Parathyroid adenoma (tissue), 2 donors: ENCODE measurements around the gene KRTDAP.

Experiments
- H2AFZ ChIP-seq: fragments of 300-600 bp; sonication (generic); one replicate; pipeline ENCODE4 v1.7.0; 2017; ENCODE audit warnings: antibody characterized with exemption, mild to moderate bottlenecking
- H3K27ac ChIP-seq: fragments of 300-600 bp; sonication (generic); one replicate; pipeline ENCODE4 v1.7.0; 2017
- H3K27me3 ChIP-seq: fragments of 300-600 bp; sonication (generic); one replicate; pipeline ENCODE4 v1.7.0; 2017; ENCODE audit warnings: low read length; ENCODE audit not compliant: control insufficient read depth, insufficient read depth
- H3K36me3 ChIP-seq: fragments of 300-600 bp; sonication (generic); one replicate; pipeline ENCODE4 v1.7.0; 2017; ENCODE audit warnings: low read length; ENCODE audit not compliant: control insufficient read depth, insufficient read depth
- H3K4me1 ChIP-seq: fragments of 300-600 bp; sonication (generic); one replicate; pipeline ENCODE4 v1.7.0; 2017; ENCODE audit warnings: control low read depth
- H3K4me2 ChIP-seq: fragments of 300-600 bp; sonication (generic); one replicate; pipeline ENCODE4 v1.7.0; 2017; ENCODE audit warnings: low read length
- H3K4me3 ChIP-seq: fragments of 300-600 bp; sonication (generic); one replicate; pipeline ENCODE4 v1.7.0; 2017; ENCODE audit warnings: low read depth, low read length
- H3K79me2 ChIP-seq: fragments of 300-600 bp; sonication (generic); one replicate; pipeline ENCODE4 v1.7.0; 2017; ENCODE audit warnings: control low read depth
- H3K9ac ChIP-seq: fragments of 300-600 bp; sonication (generic); one replicate; pipeline ENCODE4 v1.7.0; 2017; ENCODE audit warnings: mild to moderate bottlenecking
- H3K9me3 ChIP-seq: fragments of 300-600 bp; sonication (generic); one replicate; pipeline ENCODE4 v1.7.0; 2017; ENCODE audit warnings: low read length; ENCODE audit not compliant: control insufficient read depth
- CTCF ChIP-seq: fragments of 300-600 bp; sonication (generic); IDR thresholded peaks from one replicate; pipeline ENCODE4 v1.7.0; 2017; ENCODE audit warnings: antibody characterized with exemption, mild to moderate bottlenecking
- donor health status: primary hyperparathyroidism.

Gene KRTDAP

GRCh38 chr19:35455616-35456201 is 34.6 kb downstream of the KRTDAP start:
- Histone ChIP-seq H2AFZ (no peak overlapping the region), H3K36me3 (no peaks in the 10 kb centered on the region), H3K9ac (no peak overlapping the region), H3K27ac (no peak overlapping the region), H3K9me3 (no peaks in the 10 kb centered on the region), H3K27me3 (no peaks in the 10 kb centered on the region), H3K4me2 (no peak overlapping the region), H3K4me1 (peaks cover 22% of the 10 kb centered on the region), H3K79me2 (no peaks in the 10 kb centered on the region), H3K4me3 (no peak overlapping the region)
- TF ChIP-seq CTCF, result no peak

GRCh38 chr19:35454663-35455062 is 35.6 kb downstream of the KRTDAP start:
- Histone ChIP-seq H3K79me2 (no peaks in the 10 kb centered on the region), H3K27me3 (no peaks in the 10 kb centered on the region), H3K9ac (no peak overlapping the region), H3K27ac (no peak overlapping the region), H2AFZ (peak overlapping the region; percentile 7), H3K36me3 (no peaks in the 10 kb centered on the region), H3K4me2 (no peak overlapping the region), H3K9me3 (no peaks in the 10 kb centered on the region), H3K4me1 (peaks cover 21% of the 10 kb centered on the region), H3K4me3 (no peak overlapping the region)
- no peak for TF ChIP-seq CTCF

GRCh38 chr19:35451338-35452096 is 38.7 kb downstream of the KRTDAP start:
- H3K4me2 ChIP-seq, result no peak overlapping the region
- H3K79me2 ChIP-seq, result no peaks in the 10 kb centered on the region
- H3K27ac ChIP-seq, result no peak overlapping the region
- no peak overlapping the region for H3K9ac ChIP-seq
- TF ChIP-seq CTCF, result no peak
- H3K27me3 ChIP-seq, result no peaks in the 10 kb centered on the region
- peaks cover 11% of the 10 kb centered on the region for H3K4me1 ChIP-seq
- H3K36me3 ChIP-seq, result no peaks in the 10 kb centered on the region
- H3K4me3 ChIP-seq, result no peak overlapping the region
- no peak overlapping the region for H2AFZ ChIP-seq
- no peaks in the 10 kb centered on the region for H3K9me3 ChIP-seq

- Histone ChIP-seq H3K9ac (no peak overlapping the region), H2AFZ (peak overlapping the region; percentile 15), H3K4me1 (peaks cover 6% of the 10 kb centered on the region), H3K27ac (no peak overlapping the region), H3K79me2 (no peaks in the 10 kb centered on the region), H3K4me2 (peak overlapping the region; percentile 4), H3K36me3 (no peaks in the 10 kb centered on the region), H3K9me3 (no peaks in the 10 kb centered on the region), H3K4me3 (no peak overlapping the region), H3K27me3 (no peaks in the 10 kb centered on the region)
- no peak for TF ChIP-seq CTCF
These were observed 40.8 kb downstream of the KRTDAP start for GRCh38 chr19:35449359-35450043.
